ENCODE data around the gene ASTN2.

ASTN2 gene

GRCh38 chr9:116589392-116590354 lies 825.2 kb downstream of the ASTN2 start:
- DNase-seq = no peak

GRCh38 chr9:116587919-116588318 lies 826.9 kb downstream of the ASTN2 start:
- no peak for DNase-seq

GRCh38 chr9:116585896-116586295 lies 829.0 kb downstream of the ASTN2 start:
- no peak for DNase-seq

- DNase-seq = no peak
Observed at GRCh38 chr9:116585204-116585603, 829.7 kb downstream of the ASTN2 start.

- DNase-seq = no peak
Observed at GRCh38 chr9:116580853-116581252, 834.0 kb downstream of the ASTN2 start.

- no peak for DNase-seq
Observed at GRCh38 chr9:116576386-116576785, 838.5 kb downstream of the ASTN2 start.

- DNase-seq = no peak
Observed at GRCh38 chr9:116574027-116574679, 840.7 kb downstream of the ASTN2 start.

- DNase-seq = no peak
Observed at GRCh38 chr9:116572095-116572748, 842.6 kb downstream of the ASTN2 start.

GRCh38 chr9:116569111-116569510 lies 845.7 kb downstream of the ASTN2 start:
- no peak for DNase-seq

- no peak for DNase-seq
Observed at GRCh38 chr9:116566677-116567488, 848.0 kb downstream of the ASTN2 start.

GRCh38 chr9:116565986-116566385 lies 848.9 kb downstream of the ASTN2 start:
- no peak for DNase-seq

- no peak for DNase-seq
Observed at GRCh38 chr9:116564266-116564793, 850.5 kb downstream of the ASTN2 start.

GRCh38 chr9:116558818-116559540 lies 855.9 kb downstream of the ASTN2 start:
- DNase-seq = no peak

GRCh38 chr9:116558035-116558434 lies 856.8 kb downstream of the ASTN2 start:
- no peak for DNase-seq

- DNase-seq = no peak
Observed at GRCh38 chr9:116555556-116556155, 859.2 kb downstream of the ASTN2 start.

- no peak for DNase-seq
Observed at GRCh38 chr9:116555119-116555518, 859.7 kb downstream of the ASTN2 start.

GRCh38 chr9:116550696-116551436 lies 864.0 kb downstream of the ASTN2 start:
- no peak for DNase-seq

- DNase-seq = no peak
Observed at GRCh38 chr9:116549786-116550660, 864.8 kb downstream of the ASTN2 start.

GRCh38 chr9:116549061-116549664 lies 865.7 kb downstream of the ASTN2 start:
- no peak for DNase-seq

Data from CD4-positive, alpha-beta T cell treated with Interleukin-4 for 4 hours (primary cell).